DMS53 treated with DMSO at 0.1 percent for 48 hours (cell line): ENCODE measurements around the gene GPR152.
A peak's percentile ranks its signal among the peaks of the same experiment; 100 is the strongest.

Experiments
- DNase-seq: peaks from one replicate; lab custom pipeline; 2025; ENCODE audit not compliant: unreplicated experiment; lab: John Stamatoyannopoulos, UW

GPR152 gene

DNA sequence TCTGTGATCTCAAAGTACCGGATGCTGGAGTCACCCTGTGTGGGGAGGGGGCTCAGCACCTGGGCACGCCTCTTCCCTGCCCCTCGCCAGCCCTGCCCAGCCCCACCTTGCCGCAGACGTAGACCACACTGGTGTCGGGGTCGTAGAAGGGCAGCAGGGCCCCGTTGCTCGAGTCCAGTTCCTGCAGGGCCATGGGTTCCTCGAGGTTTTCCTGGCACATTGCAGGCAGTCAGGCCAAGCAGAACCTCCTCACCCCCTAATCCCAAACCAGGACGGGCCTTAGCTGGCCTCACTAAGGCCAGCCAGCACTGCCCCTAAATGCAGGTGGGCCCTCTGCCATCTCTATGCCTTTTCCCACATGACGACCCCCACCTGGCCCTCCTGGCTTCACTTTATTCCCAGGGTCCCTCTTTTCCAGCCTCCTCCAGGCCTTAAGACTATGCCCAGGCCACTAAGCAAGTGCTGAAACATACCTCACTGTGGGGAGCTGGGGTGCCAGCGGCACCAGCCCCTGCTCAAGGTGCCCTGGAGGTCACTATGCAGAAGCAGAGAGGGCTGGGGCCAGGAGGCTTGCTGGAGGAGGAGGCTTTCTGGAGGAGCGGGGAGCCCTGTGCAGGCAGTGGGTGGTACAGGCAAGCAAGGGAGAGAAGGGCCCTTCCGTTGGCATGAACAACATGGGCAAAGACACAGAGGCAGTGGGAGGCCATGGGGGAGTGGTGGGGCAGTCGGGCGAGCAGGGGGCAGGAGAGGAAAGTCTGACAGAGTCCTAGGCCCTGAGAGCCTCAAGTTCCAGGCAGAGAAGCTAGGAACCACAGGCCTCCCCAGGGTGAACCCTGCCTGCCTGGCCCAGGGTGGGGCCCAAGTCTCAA is 12.1 kb downstream of the GPR152 start:
- DNase-seq = no peak

DNA sequence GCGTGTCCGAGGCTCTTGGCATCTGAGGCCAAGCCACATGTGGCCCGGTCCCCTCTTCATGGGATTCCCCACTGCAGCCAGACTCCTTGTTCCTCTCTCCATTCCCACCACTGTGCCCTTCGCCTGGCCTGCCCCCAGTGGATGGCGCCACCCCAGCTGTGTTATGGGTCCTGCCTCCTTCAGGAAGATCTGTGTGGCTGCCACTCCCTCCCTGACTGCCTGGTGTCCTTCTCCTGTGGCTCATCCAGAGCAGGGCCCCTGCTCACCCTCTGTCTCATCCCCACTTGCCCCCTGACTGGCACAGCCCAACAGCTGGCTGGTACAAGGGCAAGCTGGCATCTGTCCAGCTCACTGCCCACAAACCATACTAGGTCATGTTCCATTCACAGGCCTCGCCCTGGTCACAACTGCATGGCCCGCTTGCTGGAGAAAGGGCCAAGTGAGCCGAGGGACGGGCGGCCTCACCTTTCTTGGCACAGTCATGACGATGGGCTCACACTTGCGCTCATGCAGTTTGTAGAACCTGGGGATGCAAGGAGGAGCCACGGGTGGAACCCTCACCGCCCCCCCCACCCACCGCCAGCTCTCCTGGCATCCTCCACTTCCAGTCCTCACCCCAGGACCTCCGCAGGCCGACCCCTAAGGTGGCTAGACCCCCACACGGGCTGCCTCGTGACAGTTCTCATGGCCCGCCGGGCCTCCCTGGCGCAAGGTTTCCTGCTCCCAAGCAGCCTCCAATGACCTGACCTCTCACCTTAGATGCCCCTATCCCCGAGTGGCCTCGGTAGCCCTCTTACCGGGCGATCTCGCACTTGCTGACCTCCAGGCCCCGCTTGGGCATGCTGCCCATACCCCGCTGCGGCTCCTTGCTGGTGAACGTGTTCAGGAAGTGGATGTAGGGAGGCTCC is 13.0 kb downstream of the GPR152 start:
- DNase-seq = peak; percentile 32

- no peak for DNase-seq
These were observed 14.2 kb downstream of the GPR152 start for GRCh38 chr11:67438158-67438902.

DNA sequence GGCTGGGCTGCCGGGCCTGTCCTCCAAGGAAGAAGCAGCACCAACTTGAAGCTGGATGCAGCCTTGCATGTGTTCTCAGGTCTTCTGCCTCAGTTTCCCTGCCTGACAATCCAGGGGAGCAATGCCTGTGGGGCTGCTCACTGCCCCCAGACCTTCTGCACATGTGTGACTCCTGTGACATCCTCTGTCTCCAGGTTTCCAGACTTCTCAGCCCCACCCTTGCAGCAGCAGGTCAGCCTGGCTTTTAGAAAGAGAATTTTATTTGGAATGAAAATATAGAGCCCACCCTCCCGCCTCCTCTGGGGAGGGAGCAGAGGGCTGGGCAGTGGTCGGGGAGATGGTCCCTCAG is 14.7 kb downstream of the GPR152 start:
- DNase-seq = no peak

GRCh38 chr11:67437082-67437808 is 15.3 kb downstream of the GPR152 start, which contains the start of gene PTPRCAP:
TSS of gene PTPRCAP (minus strand) at chr11:67437682. CDS start at chr11:67437619, 63 bp downstream.
- no peak for DNase-seq

DNA sequence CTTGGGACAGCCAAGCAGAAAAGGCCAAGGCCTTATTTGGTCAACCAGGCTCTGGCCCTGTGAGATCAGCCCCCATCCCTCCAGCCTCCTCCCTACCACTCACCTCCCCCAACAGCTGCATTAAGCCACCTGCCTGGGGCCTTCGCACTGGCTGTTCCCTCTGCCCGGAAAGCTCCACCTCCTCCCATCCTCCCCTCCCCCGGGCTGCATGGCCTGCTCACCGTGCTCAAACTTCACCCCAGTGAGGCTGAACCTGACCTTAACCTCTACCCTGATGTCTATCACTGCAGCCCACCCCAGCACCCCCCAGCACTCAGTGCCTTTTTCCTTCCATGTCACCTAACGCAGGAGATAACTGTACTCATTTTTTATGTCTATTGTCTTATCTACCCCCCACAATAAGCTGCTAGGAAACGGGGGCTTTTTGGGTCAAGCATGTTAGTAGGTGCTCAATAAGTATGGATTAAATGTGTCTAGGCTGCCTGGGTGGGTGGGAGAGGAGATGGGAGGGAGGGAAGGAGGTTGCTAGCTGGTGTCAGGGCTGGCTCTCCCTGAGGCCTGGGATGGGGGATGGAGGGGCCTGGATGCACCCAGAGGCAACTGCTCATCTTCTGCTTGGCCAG is 16.0 kb downstream of the GPR152 start:
- peak; percentile 31 for DNase-seq

DNA sequence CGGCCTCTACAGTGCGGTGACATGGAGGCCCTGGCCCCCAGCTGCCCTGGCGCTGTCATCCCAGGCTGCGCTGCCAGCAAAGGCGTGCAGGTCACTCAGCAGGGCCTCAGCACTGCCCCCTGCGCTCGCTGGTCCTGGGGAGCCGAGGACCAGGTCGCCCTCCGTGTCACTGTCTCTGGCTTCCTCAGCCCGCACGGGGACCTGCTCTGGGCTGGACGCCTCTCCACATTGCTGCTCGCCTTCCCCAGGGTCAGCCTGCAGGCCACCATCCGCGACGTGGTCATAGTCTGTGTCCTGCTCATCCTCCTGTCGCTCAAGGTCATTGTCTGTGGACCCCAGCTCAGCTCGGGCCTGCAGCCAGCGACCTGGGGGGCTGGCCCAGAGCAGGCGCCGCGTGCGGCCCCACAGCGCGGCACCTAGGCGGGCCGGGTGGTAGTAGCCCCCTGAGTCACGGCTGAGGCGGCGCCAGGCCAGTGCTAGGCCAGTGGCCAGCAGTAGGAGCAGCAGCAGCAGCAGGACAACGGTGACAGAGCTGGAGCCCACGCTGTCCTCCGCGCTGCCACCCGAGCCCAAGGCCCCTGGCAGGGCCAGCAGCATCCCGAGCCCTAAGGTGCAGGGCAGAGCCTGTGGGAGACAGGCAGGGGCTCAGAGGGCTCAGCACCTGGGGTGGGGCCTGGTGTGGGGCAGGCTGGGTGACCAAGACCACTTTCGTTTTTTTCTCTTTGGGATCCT is 16.6 kb downstream of the GPR152 start:
- DNase-seq = no peak

GRCh38 chr11:67435031-67435726 is 17.4 kb downstream of the GPR152 start:
- no peak for DNase-seq

- DNase-seq = no peak
These were observed 18.1 kb downstream of the GPR152 start for GRCh38 chr11:67434395-67434881.

GRCh38 chr11:67433536-67434394 is 18.8 kb downstream of the GPR152 start:
- DNase-seq = no peak

DNA sequence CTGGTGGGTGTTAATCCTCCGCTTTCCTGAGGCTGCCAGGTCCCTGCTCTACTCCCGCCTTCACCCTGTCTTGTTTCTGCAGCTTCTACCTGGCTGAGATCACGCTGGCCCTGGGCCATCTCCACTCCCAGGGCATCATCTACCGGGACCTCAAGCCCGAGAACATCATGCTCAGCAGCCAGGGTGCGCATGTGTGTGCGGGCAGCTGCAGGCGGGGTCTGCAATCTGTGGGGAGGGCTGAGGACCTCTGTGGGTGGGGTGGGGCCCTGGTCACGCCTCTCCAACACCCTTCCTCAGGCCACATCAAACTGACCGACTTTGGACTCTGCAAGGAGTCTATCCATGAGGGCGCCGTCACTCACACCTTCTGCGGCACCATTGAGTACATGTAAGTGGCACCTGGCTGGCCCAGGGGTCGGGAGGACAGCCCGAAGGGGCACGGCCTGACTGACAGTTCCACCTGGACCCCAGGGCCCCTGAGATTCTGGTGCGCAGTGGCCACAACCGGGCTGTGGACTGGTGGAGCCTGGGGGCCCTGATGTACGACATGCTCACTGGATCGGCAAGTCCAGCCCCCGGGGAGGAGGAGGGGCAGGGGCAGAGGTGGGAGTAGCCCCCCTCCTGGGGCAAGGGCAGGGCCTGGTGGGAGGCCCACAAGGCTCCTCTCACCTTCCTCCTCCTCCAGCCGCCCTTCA is 19.7 kb downstream of the GPR152 start:
- DNase-seq = no peak

DNA sequence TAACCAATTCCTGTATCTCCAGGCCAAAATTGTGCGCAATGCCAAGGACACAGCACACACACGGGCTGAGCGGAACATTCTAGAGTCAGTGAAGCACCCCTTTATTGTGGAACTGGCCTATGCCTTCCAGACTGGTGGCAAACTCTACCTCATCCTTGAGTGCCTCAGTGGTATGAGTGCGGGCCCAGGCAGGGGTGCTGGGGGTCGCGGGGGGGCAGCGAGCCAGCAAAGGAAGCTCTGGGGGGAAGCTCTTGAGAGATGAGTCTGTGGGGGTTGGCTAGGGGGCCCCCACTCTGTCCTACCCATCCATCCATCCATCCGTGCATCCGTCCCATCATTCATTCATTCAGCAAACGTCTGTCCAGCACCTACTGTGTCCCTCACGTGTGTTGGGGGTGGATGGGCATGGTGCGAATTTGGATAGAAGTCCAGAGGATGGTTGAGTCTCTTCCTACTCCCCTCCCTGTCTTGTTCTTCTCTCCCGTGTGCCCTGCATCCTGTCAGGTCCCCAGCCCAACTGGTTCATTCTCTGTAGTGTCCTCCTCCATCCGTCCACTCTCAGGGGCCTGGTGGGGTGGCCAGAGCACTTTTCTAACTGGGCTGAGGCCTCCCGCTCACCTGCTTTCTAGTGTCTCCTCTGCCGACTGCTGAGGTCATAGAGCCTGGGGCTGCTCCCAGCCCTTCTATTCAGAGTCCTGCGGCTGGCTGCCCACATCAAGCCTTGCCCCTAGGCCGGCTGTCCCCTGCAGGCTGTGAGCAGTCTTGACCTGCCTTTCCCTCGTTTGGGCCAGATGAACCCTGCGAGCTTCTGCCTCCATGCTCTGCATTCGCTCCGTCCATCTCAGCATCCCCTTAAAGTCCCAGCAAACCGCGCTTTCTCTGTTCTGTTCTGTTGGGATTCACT is 20.9 kb downstream of the GPR152 start:
- no peak for DNase-seq

DNA sequence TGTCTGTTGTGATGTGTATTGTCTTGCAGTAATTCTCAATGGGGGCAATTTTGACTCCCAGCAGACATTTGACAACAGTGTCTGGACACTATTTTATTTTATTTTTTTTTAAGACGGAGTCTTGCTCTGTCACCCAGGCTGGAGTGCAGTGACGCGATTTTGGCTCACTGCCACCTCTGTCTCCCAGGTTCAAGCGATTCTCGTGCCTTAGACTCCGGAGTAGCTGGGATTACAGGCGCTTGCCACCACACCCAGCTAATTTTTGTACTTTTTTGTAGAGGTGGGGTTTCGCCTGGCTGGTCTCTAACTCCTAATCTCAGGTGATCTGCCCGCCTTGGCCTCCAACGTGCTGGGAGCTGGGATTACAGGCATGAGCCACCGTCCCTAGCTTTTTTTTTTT is 22.8 kb downstream of the GPR152 start:
- DNase-seq = no peak

GRCh38 chr11:67429038-67429668 is 23.4 kb downstream of the GPR152 start:
- DNase-seq = no peak
